HepG2 (cell line): ENCODE data around the gene BAZ1B.

ENCODE experiments used
- CREB1 ChIP-seq, 2 experiments: fragments of 450-650 bp in 1 of 2; IDR thresholded peaks; 2 replicates each; pipeline ENCODE4 v1.6.1; 2016 to 2017; ENCODE audit warnings: control low read depth in 1 of 2, mild to moderate bottlenecking in 1 of 2, missing compliant biosample characterization in 1 of 2, missing genetic modification characterization in 1 of 2
- NRL ChIP-seq: sonication (generic); formaldehyde crosslinking; IDR thresholded peaks from 2 replicates; pipeline ENCODE4 v1.5.0; 2020; ENCODE audit warnings: missing genetic modification reagents, mild to moderate bottlenecking, moderate library complexity, borderline replicate concordance
- SP1 ChIP-seq, 2 experiments: fragments of 450-650 bp in 1 of 2; sonication (generic) in 1 of 2; formaldehyde crosslinking in 1 of 2; IDR thresholded peaks; 2 replicates each; pipeline versions ENCODE4 v1.4.0 to v1.6.1; 2016 to 2020; ENCODE audit warnings: missing genetic modification reagents in 1 of 2
- ZNF446 ChIP-seq: sonication (generic); formaldehyde crosslinking; IDR thresholded peaks from 2 replicates; pipeline ENCODE4 v1.5.0; 2020; ENCODE audit warnings: mild to moderate bottlenecking, missing genetic modification reagents
- TF ChIP-seq, protein P1 (sequence below): sonication (generic); formaldehyde crosslinking; IDR thresholded peaks from 2 replicates; pipeline ENCODE4 v1.5.0; 2020; ENCODE audit warnings: mild to moderate bottlenecking, missing genetic modification reagents, moderate library complexity
- TF ChIP-seq, protein P2 (sequence below): sonication (generic); formaldehyde crosslinking; IDR thresholded peaks from 2 replicates; pipeline ENCODE4 v1.4.0; 2020; ENCODE audit warnings: missing genetic modification reagents
- TF ChIP-seq, protein P3 (sequence below): sonication (generic); formaldehyde crosslinking; IDR thresholded peaks from 2 replicates; pipeline ENCODE4 v1.4.0; 2020; ENCODE audit warnings: missing genetic modification reagents, borderline replicate concordance

DNA sequence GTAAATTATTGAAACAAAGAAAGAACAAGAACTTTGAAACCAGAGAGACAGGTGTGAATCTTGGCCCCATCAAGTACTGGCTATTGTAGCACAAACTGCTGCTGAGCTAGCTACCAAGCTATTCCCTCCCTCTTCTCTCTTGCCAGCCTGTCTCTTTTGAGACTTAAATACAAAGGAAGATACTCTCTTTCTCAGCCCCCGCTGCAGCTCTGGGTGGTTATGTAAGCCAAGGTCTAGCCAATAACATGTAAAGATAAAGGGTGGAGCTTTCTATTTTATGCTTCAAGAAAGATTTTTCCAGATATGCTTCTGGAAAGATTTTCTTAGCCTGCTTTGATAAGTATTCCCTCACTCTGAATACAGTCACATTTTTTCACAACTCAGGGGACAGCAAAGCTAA is 17.2 kb downstream of the BAZ1B start:
- TF ChIP-seq, protein P1, sequence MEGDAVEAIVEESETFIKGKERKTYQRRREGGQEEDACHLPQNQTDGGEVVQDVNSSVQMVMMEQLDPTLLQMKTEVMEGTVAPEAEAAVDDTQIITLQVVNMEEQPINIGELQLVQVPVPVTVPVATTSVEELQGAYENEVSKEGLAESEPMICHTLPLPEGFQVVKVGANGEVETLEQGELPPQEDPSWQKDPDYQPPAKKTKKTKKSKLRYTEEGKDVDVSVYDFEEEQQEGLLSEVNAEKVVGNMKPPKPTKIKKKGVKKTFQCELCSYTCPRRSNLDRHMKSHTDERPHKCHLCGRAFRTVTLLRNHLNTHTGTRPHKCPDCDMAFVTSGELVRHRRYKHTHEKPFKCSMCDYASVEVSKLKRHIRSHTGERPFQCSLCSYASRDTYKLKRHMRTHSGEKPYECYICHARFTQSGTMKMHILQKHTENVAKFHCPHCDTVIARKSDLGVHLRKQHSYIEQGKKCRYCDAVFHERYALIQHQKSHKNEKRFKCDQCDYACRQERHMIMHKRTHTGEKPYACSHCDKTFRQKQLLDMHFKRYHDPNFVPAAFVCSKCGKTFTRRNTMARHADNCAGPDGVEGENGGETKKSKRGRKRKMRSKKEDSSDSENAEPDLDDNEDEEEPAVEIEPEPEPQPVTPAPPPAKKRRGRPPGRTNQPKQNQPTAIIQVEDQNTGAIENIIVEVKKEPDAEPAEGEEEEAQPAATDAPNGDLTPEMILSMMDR (CRISPR knock-in tag) = no peak
- no peak for TF ChIP-seq CREB1 (IDR thresholded peaks at IDR 0.05)
- TF ChIP-seq CREB1 (CRISPR knock-in tag; IDR thresholded peaks at IDR 0.05) = no peak
- TF ChIP-seq ZNF446 (CRISPR knock-in tag) = no peak
- TF ChIP-seq, protein P2, sequence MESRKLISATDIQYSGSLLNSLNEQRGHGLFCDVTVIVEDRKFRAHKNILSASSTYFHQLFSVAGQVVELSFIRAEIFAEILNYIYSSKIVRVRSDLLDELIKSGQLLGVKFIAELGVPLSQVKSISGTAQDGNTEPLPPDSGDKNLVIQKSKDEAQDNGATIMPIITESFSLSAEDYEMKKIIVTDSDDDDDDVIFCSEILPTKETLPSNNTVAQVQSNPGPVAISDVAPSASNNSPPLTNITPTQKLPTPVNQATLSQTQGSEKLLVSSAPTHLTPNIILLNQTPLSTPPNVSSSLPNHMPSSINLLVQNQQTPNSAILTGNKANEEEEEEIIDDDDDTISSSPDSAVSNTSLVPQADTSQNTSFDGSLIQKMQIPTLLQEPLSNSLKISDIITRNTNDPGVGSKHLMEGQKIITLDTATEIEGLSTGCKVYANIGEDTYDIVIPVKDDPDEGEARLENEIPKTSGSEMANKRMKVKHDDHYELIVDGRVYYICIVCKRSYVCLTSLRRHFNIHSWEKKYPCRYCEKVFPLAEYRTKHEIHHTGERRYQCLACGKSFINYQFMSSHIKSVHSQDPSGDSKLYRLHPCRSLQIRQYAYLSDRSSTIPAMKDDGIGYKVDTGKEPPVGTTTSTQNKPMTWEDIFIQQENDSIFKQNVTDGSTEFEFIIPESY = no peak
- TF ChIP-seq, protein P3, sequence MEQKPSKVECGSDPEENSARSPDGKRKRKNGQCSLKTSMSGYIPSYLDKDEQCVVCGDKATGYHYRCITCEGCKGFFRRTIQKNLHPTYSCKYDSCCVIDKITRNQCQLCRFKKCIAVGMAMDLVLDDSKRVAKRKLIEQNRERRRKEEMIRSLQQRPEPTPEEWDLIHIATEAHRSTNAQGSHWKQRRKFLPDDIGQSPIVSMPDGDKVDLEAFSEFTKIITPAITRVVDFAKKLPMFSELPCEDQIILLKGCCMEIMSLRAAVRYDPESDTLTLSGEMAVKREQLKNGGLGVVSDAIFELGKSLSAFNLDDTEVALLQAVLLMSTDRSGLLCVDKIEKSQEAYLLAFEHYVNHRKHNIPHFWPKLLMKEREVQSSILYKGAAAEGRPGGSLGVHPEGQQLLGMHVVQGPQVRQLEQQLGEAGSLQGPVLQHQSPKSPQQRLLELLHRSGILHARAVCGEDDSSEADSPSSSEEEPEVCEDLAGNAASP (CRISPR knock-in tag) = no peak
- no peak for TF ChIP-seq NRL (CRISPR knock-in tag)
- TF ChIP-seq SP1 (IDR thresholded peaks at IDR 0.05) = no peak
- no peak for TF ChIP-seq SP1 (CRISPR knock-in tag; IDR thresholded peaks at IDR 0.05)
